Sigmoid colon (tissue), 7 donors: ENCODE results near the gene ABCC8. TPM values are rescaled to one million over a fixed set of nuclear protein-coding genes. Genes with fewer than 3 reads are reported as not detected.

Source experiments
- DNase-seq: peaks from one replicate; pipeline ENCODE4 v3.0.0-alpha.2; 2019
- H3K27ac ChIP-seq, 4 donors: fragments of 200-600 bp; sonication (generic); one replicate each; pipeline ENCODE4 v1.5.1; 2016 to 2019; ENCODE audit warnings: mild to moderate bottlenecking in 1 of 4
- H3K27me3 ChIP-seq, 3 donors: fragments of 200-600 bp; sonication (generic); one replicate each; pipeline ENCODE4 v1.5.1; 2019; ENCODE audit warnings: mild to moderate bottlenecking in 1 of 3
- H3K36me3 ChIP-seq, 4 donors: fragments of 200-600 bp; sonication (generic); one replicate each; pipeline ENCODE4 v1.5.1; 2016 to 2019
- H3K4me1 ChIP-seq, 4 donors: fragments of 200-600 bp; sonication (generic); one replicate each; pipeline ENCODE4 v1.5.1; 2017 to 2019
- H3K4me3 ChIP-seq, 4 donors: fragments of 200-600 bp; sonication (generic); one replicate each; pipeline ENCODE4 v1.5.1; 2017 to 2019; ENCODE audit warnings: mild to moderate bottlenecking in 2 of 4, moderate library complexity in 1 of 4
- H3K9me3 ChIP-seq, 4 donors: fragments of 200-600 bp in 3 of 4; sonication (generic) in 3 of 4; one replicate each; pipeline versions ENCODE4 v1.5.1 to v1.6.1; 2013 to 2019
- CTCF ChIP-seq, 4 experiments: fragments of 450-650 bp in 3 of 4; fragments of 200-600 bp in 1 of 4; IDR thresholded peaks; one replicate each; pipeline ENCODE4 v1.5.1; 2016 to 2019; ENCODE audit warnings: antibody characterized with exemption in 4 of 4, mild to moderate bottlenecking in 3 of 4, moderate library complexity in 2 of 4
- EP300 ChIP-seq, 4 donors: sonication (generic); formaldehyde crosslinking; IDR thresholded peaks; one replicate each; pipeline ENCODE4 v1.6.1; 2017; ENCODE audit warnings: antibody characterized with exemption in 4 of 4
- POLR2A ChIP-seq, 2 donors: fragments of 450-650 bp; IDR thresholded peaks; one replicate each; pipeline ENCODE4 v1.6.1; 2016; ENCODE audit warnings: antibody characterized with exemption in 2 of 2, mild to moderate bottlenecking in 2 of 2, moderate library complexity in 2 of 2
- POLR2AphosphoS5 ChIP-seq, 4 donors: sonication (generic); formaldehyde crosslinking; IDR thresholded peaks; one replicate each; pipeline ENCODE4 v1.6.1; 2017; ENCODE audit warnings: antibody characterized with exemption in 4 of 4
- WGBS, 2 donors: extraction: QIAGEN DNeasy Blood & Tissue Kit; methylation state at CpG; one replicate each; pipeline ENCODE4 v1.1.7; 2013; 5-methylcytosine and 5-hydroxymethylcytosine counted together
- intact Hi-C: fragments of 100-400 bp; cut with DNase I; formaldehyde crosslinking; loops from one replicate; pipeline ENCODE4 v1.15.1; 2023
- polyA plus RNA-seq, 3 donors: library from polyadenylated mRNA; stranded (reverse); fragments of 200-250 nt; gene quantifications; one replicate each; pipeline ENCODE4 v1.2.3, GENCODE V29; 2013
- total RNA-seq, 4 donors: library from RNA; depleted of rRNA; stranded (reverse); fragments of >200 nt; gene quantifications; one replicate each; pipeline ENCODE4 v1.1.0, GENCODE V29; 2016
- donor health status: healthy with polysubstance abuse.
- donor health status: Bipolar disorder and iron deficiency.
- donor health status: healthy.

The ABCC8 gene
- total and polyA plus RNA-seq, 7 donors, result 0.23 to 9.7 (median 2.6) TPM

DNA sequence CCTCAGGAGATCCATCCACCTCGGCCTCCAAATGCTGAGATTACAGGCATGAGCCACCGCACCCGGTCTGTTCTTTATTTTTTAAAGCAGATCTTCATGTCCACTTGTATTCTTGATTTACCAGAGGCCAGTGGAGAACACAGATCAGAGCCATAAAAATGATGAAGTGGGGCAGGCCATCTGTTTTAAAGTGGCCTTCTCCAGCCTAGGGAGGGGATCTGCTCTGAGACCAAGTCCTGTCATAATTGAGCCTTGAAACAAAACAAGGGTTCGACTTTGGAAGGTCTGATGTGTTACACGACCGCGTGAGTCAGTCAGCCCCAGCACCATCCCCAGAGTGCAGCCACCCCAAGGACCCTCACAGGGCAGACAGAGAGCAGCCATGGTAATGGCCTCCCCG, 27.5 kb downstream of the ABCC8 start:
- Histone ChIP-seq H3K27ac (no peak overlapping the region), H3K4me1 (no peaks in the 10 kb centered on the region), H3K9me3 (no peaks in the 10 kb centered on the region), H3K36me3 (no peaks in the 10 kb centered on the region), H3K27me3 (no peaks in the 10 kb centered on the region), H3K4me3 (no peak overlapping the region)
- WGBS, 2 donors, result 72 to 76% methylated on average over 8 of the region's 8 CpGs
- no peak for TF ChIP-seq EP300 (IDR thresholded peaks at IDR 0.05)
- no peak for TF ChIP-seq POLR2AphosphoS5 (IDR thresholded peaks at IDR 0.05)
- TF ChIP-seq POLR2A (IDR thresholded peaks at IDR 0.05), result no peak
- TF ChIP-seq CTCF (IDR thresholded peaks at IDR 0.05), result no peak
- no peak for DNase-seq
- intact Hi-C loops, result no loop called here

DNA sequence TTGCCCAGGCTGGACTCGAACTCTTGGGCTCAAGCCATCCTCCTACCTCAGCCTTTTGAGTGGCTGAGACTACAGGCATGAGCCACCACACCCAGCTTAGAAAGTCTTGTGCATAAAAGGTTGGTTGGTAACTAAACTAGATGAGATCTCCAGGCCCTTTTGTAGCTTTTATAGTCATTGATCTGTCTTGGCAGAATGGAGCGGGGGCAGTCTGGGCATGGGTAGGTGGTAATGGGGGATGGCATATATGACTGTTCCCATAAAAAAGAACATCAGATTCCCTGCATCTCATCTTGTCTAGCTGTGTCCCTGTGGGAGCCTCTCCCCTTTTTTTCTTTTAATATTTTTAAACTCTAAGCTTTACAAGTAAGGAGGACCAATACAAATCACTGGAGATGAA, 30.2 kb downstream of the ABCC8 start:
- Histone ChIP-seq H3K27ac (no peak overlapping the region), H3K27me3 (peaks cover 0 to 7% (median 0%) of the 10 kb centered on the region in 3 donors), H3K9me3 (no peaks in the 10 kb centered on the region), H3K36me3 (no peaks in the 10 kb centered on the region), H3K4me3 (no peak overlapping the region), H3K4me1 (no peaks in the 10 kb centered on the region)
- intact Hi-C loops, result no loop called here
- WGBS, 2 donors, result 75 to 87% methylated on average over 2 of the region's 2 CpGs
- TF ChIP-seq POLR2AphosphoS5 (IDR thresholded peaks at IDR 0.05) (no peak), POLR2A (IDR thresholded peaks at IDR 0.05) (no peak), EP300 (IDR thresholded peaks at IDR 0.05) (no peak), CTCF (IDR thresholded peaks at IDR 0.05) (no peak)
- no peak for DNase-seq

GRCh38 chr11:17445240-17445795, 31.3 kb downstream of the ABCC8 start:
- Histone ChIP-seq H3K36me3 (no peaks in the 10 kb centered on the region), H3K4me3 (no peak overlapping the region), H3K4me1 (no peaks in the 10 kb centered on the region), H3K27ac (no peak overlapping the region), H3K27me3 (peaks cover 0 to 7% (median 0%) of the 10 kb centered on the region in 3 donors), H3K9me3 (no peaks in the 10 kb centered on the region)
- DNase-seq, result no peak
- intact Hi-C loops, result no loop called here
- WGBS, 2 donors, result 71 to 72% methylated on average over 5 of the region's 5 CpGs
- TF ChIP-seq POLR2A (IDR thresholded peaks at IDR 0.05), result no peak
- TF ChIP-seq EP300 (IDR thresholded peaks at IDR 0.05), result no peak
- TF ChIP-seq CTCF (IDR thresholded peaks at IDR 0.05), result no peak
- TF ChIP-seq POLR2AphosphoS5 (IDR thresholded peaks at IDR 0.05), result no peak

- H3K27me3 ChIP-seq, result peaks cover 0 to 7% (median 0%) of the 10 kb centered on the region in 3 donors
- H3K27ac ChIP-seq, result no peak overlapping the region
- H3K9me3 ChIP-seq, result no peaks in the 10 kb centered on the region
- DNase-seq, result no peak
- no peaks in the 10 kb centered on the region for H3K4me1 ChIP-seq
- no peaks in the 10 kb centered on the region for H3K36me3 ChIP-seq
- WGBS, 2 donors, result 90 to 92% methylated on average over 2 of the region's 2 CpGs
- intact Hi-C loops, result no loop called here
- TF ChIP-seq POLR2A (IDR thresholded peaks at IDR 0.05) (no peak), POLR2AphosphoS5 (IDR thresholded peaks at IDR 0.05) (no peak), CTCF (IDR thresholded peaks at IDR 0.05) (no peak), EP300 (IDR thresholded peaks at IDR 0.05) (no peak)
- no peak overlapping the region for H3K4me3 ChIP-seq
Observed at GRCh38 chr11:17443926-17444690, 32.5 kb downstream of the ABCC8 start.
